ENCODE results near the gene CADPS2.
A peak's percentile ranks its signal among the peaks of the same experiment; 100 is the strongest.
"Not testable (repeated sequence)": the region's sequence is repeated elsewhere in the genome, so short reads cannot be mapped to it uniquely, and the experiment has no call there.

Gene CADPS2

DNA sequence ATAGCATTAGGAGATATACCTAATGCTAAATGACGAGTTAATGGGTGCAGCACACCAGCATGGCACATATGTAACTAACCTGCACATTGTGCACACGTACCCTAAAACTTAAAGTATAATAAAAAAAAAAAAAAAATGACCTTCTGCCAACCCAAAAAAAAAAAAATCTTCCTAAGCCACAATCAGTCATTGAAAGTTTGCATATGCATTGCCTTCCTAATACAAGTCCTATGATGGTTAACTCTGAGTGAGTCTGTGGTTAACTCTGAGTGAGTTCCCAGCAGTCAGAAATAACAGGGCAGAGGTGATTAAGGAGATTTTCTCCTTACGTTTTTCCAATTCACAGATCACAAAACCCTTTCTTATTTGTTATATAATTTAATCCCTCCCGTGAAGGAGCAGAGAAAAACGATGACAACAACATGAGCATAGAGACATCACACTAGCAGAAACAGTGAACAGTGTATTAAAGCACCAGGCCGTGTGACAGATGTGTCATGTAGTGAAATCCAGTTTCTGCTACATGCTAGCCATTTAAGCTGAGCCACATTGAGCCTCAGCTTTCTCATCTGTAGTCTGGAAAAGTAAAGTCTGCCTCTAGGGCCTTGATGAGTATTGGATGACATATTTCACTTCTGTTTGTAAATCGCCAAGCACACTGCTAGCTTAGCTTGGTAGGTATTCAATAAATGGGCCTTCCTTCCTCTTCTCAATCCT is 176.2 kb downstream of the CADPS2 start:
- no peak for DNase-seq (ENCODE audit: low read depth)

DNA sequence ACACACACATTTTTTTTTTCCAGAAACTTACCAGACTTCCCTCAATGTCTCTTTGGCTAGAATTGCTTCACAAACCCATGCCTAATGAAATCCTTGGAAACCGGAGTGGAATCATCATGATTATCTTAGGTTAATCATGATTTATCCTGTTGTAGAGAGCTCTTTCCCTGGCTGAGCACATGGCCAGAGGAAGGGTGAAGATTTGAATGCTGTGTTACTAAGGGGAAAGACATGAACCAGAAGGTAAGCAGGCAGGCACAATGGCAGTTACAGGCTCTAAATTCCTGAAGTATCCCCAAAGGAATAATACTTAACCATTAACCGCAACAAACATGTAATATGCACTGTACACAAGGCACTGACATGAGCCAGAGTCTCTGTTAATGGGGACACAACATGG is 179.4 kb downstream of the CADPS2 start:
- DNase-seq (ENCODE audit: low read depth), result no peak

DNA sequence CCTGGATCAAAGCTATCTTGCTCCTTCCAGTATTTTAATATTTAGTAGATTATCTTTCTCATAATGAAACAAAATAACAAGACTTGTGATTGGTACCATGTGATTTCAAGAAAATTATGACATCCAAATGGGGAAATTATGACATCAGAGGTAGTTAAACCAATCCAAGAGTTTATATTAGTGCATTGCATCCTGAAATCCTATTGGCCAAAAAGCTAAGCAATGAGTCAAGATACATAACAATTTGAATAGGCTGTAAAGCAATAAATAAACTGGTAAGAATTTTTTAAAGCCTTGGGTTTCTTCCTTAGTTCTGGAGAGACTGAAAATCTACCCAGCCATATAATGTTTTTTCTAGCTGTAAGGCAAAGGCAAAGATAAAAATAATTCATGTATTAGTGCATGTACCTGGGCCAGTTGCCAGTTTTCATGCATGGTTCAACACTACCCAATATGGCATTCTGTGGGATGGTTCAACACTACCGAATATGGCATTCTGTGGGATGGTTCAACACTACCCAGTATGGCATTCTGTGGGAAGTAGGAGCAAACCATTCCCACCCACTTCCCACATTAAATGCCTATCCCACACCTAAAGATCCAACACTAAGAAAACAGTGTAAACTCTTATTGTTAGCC is 183.3 kb downstream of the CADPS2 start, which contains the start of gene RNF148:
RNF148 (minus strand) TSS at position 51 of the 639 bp plus-strand sequence. CDS start 172 bp downstream, outside the sequence.
- no peak for DNase-seq (ENCODE audit: low read depth)

DNA sequence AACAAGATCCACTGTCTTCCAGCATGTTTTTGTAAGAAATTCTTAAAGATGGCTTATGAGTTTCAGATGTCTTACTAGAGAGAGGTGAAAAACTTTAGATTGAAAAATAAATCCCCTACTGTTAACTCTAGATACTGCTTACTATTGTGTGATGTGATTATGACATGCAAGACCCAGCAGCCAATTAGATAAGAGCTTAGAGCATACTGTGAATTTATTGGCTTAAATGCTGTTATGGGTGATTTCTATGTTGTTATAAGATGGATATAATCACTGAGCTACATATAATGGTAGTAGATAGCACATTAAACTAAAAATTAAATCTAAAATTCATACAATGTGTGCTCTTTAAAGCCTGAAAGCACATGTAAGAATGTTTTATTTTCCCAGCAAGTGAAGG is 187.2 kb downstream of the CADPS2 start, which contains the start of gene RNF133:
RNF133 (minus strand) TSS at position 101 of the 400 bp plus-strand sequence. CDS start 199 bp downstream, outside the sequence.
- no peak for DNase-seq (ENCODE audit: low read depth)

DNA sequence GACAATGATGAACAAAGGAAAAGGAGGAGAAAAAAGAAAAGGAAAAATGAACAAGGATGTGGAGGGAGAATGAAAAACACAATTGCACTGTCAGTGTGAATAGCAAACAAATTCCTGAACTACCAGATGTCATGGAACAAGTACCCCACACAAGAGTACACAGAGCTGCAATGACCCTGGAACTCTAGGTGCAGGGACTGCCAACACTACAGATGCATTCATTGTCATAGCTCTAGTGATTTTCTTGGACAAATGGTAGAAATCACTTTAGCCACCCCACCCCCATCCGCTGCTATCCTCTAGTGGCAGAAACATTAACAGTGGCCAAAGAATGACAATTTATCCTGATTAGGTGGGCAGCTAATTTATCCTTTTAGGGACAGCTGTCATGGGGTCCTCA is 190.4 kb downstream of the CADPS2 start:
- DNase-seq (ENCODE audit: low read depth), result no peak

DNA sequence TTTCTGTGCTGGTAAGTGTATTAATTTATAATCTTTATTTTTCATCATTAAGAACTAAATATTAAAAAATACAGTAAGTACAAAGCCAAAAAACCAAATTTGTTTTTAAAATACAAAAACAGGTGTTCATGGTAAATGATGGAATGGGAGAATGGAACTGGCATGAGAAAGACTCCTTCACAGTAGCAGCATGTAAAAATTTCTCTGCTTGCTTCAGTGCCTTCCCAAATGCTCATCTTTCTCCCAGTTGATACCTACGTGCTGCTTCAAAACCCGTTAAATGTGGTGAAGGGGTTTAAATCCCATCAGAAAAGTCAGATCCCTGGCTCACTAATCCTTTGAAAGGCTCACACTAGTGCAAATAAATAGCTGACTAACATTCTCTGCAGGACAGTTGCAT is 191.6 kb downstream of the CADPS2 start:
- DNase-seq (ENCODE audit: low read depth), result no peak

DNA sequence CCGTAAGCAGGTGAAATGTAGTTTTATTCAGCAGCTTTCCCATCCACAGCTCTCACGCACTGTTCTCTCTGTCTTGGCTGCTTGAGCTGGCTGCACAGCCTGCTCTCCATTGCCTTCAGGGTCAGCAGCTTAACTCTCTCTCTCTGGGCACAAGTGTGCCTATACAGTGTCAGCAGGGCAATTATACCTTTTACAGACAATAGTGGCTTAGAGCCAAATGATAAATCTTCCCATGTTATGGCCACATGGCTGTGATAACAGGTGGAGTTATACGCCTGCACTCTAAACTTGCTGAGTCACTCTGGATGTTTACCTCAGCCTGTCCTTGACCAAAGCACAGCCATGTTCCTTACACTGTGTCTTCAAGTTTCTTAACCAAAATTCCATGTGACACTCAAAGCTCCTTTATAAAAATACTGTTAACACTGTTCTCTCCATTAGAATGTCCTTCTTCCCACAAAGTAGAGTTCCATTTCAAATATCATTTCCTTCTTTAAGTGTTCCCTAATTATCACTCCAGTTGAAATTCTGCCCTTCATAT is 193.4 kb downstream of the CADPS2 start:
- no peak for DNase-seq (ENCODE audit: low read depth)

DNA sequence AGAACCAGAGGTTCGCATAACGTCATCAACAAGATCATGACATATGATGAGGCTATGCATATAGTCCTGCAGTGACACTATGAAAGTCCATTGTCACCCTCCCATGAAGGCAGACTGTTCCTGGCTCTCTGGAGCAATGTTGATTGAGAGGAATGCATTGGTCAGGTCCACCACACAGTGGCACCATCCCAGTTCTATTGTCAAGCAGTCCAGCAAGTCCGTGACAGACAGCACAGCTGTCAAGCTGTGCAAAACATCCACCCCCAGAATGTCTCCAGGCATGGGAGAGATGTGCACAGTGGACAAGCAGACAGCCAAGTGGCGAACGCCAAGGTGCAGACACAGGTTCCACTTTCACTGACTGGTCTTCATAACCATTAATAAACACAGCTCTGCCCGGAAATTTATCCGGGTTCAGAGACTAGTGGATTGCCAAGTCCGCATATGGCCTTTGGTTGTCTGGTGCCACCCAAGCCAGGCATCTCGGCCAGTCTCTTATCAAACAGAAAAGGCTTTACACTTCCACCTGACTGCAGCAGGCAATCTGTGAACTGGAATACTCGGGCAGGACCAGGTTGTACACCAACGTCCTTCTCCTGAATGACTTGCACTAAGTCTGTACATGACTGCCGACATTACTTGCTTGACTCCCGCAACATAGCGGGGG is 194.6 kb downstream of the CADPS2 start:
- DNase-seq (ENCODE audit: low read depth), result no peak

DNA sequence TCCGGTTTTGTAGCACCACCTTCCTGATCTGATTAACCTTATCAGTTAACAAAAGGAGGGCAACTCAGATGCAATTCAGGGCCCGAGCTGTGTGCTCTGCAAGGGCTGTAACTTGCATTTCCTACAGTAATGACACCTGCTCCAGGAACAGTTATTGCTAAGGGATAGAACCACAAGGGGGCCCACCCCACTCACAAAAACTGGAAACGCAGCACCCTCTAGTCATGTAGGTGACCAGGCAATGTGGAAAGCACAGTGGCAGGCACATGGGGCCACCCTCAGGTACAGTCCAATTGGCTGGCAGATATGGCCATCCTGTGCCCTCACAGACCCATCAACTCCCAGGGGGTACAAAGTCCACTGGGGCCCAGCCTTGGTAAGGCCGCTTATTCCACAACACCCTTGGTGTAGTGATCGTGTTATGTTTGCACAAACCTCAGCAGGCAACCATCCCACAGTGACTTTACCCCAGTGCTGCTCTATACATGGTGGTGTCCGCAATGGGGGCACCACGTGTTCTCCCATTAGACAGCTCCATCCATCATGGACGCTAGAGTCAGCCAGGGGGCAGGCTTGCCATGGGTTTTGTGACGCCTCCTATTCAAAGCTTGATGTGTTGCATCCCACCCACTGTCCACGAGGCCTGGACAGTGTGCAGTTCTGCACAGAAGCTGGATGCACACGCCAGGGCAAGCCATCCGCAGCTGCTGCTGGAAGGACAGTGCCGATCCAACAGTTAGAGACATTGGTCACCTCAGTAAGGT is 196.7 kb downstream of the CADPS2 start:
- DNase-seq (ENCODE audit: low read depth), result no peak

DNA sequence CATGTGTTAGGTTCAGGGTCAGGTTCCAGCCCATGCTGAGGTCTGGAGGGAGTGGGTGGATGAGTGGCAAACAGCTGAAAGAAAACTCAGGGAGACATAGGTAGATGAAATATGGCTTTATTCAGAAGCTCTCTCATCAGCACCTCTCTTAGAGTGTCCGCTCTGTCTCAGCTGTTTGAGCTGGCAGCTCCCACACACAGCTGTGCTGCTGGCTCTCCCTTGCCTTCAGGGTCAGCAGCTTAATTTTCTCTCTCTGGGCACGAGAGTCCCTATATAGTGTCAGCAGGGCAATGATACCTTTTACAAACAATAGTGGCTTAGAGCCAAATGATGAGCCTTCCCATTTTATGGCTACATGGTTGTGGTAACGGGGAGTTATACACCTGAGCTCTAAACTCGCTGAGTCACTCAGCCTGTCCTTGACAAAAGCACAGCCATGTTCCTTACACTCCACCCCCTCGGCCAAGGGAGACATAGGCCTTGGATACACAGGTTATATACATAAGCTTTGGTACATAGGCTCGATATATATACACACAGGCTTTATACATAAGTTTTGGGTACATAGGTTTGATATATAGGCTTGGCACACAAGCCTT is 197.8 kb downstream of the CADPS2 start:
- DNase-seq (ENCODE audit: low read depth), result no peak

DNA sequence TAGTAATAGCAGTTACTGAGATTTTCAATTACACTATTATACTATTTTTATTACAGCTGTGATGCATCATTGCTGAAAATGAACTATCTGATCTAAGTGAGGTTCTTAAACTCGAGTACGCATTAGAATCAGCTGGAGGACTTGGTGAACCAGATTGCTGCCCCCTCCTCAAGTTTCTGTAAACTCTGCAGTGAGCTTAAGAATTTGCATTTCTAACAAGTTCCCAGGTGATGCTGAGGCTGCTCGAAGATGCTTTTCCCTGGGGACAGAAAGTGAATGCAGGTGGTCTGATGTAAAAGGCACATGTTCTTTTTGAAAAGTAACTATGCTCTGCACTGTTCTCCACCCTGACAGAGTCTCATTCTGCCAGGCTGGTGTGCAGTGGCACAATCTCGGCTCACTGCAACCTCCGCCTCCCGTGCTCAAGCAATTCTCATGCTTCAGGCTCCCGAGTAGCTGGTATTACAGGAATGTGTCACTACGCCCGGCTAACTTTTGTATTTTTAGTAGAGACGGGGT is 199.8 kb downstream of the CADPS2 start:
- no peak for DNase-seq (ENCODE audit: low read depth)

DNA sequence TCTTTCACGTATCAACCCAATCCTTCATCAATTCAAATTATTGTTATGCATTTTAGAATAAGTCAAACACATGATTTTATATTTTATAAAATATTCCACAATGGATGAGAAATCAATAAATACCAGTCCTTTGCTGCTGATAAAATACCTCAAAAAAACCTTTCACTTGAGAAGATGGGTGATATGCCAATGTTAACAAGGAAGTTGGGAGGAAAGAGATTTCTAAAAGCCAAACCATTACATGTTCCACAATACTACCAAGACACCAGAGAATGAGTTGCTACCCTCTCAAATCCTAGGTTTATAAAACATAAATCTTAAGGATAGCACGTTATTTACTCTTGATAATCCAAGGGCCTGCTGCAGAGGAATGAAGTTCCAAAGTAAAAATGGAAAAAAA is 201.8 kb downstream of the CADPS2 start:
- no peak for DNase-seq (ENCODE audit: low read depth)

DNA sequence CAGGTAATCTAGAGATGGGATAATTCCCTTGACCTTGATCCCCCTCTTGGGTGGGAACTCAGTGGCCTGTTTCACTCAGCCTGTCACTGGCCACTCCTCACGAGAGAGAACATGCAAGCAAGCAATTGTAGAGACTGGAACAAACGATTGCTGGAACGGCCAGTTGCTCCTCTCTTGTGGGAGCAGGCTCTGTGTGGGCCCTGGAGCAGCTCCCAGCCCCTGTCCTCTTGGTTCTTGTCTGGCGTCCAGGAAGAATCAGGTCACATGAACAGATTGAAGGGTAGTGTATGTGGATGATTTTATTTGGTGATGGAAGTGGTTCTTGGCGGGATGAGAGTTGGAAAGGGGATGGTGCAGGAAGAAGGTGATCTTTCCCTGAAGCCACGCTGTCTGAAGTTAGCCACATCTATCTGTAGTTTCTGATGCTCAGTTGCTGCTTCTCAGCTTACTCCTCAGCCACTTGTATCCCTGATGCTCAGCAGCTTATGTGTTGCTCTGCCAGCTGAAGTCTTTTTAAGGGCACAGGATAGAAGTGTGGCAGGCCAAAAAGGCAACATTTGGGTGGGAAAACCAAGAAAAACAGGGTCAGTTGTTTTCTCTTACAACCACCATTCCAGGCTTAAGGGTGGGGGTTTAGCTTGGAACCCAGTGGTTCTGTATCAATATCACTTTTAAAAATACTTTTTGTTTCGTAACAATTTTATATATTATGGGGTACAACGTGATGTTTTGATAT is 203.3 kb downstream of the CADPS2 start:
- DNase-seq (ENCODE audit: low read depth), result no peak

DNA sequence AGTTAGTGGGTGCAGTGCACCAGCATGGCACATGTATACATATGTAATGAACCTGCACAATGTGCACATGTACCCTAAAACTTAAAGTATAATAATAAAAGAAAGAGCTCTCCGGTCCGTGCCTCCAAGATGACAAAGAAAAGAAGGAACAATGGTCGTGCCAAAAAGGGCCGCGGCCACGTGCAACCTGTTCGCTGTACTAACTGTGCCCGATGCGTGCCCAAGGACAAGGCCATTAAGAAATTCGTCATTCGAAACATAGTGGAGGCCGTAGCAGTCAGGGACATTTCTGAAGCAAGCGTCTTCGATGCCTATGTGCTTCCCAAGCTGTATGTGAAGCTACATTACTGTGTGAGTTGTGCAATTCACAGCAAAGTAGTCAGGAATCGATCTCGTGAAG is 205.1 kb downstream of the CADPS2 start:
- not testable (repeated sequence) for DNase-seq (ENCODE audit: low read depth)

DNA sequence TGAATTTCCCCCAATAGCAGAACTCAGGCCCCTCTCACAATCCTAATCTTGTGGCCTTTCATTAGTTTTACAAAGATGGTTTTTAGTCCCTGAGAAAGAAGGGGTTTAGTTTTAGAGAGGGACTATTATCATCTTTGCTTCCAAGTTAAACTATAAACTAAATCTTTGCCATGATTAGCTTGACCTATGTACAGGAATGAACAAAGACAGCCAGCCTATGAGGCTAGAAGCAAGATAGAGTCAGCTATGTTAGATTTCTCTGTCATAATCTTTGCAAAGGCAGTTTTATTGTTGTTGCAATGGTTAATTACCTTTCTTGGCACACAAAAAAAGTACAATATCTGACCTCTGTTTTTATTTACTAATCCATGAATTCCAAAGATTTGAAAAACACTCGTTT is 206.4 kb downstream of the CADPS2 start:
- no peak for DNase-seq (ENCODE audit: low read depth)

DNA sequence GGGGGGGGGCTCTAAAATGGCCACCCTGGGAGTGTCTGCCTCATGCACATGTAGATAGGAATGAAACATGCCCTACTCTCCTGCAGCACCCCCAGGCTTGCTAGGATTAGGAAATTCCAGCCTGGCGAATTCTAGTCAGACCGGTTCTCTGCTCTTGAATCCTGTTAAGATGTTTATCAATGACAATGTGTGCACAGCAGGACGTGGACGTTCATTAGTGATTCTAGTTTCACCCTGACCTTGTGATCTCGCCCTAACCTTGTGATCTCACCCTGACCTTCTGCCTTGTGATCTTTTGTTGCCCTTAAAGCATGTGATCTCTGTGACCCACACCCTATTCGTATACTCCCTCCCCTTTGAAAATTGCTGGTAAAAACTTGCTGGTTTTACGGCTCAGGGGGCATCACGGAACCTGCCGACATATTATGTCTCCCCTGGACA is 207.0 kb downstream of the CADPS2 start:
- not testable (repeated sequence) for DNase-seq (ENCODE audit: low read depth)

DNA sequence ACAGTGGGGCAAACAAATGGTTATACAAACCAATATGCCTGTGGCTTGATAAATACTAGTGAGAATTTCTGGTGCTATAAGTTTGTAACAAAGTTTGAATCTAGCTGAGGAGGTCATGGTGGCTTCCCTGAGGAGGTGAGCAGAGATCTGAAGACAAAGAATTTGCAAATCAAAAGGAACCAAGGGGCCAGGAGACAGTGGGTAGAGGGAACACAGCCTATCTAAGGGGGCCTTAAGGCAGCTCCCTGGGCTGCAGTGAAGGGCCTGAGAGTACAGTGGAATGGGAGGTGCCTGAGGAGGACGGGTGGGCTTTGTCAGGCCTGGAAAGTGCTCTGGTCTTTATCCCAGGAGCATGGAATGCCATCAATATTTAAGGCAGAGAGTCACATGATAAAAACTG is 209.1 kb downstream of the CADPS2 start:
- no peak for DNase-seq (ENCODE audit: low read depth)

DNA sequence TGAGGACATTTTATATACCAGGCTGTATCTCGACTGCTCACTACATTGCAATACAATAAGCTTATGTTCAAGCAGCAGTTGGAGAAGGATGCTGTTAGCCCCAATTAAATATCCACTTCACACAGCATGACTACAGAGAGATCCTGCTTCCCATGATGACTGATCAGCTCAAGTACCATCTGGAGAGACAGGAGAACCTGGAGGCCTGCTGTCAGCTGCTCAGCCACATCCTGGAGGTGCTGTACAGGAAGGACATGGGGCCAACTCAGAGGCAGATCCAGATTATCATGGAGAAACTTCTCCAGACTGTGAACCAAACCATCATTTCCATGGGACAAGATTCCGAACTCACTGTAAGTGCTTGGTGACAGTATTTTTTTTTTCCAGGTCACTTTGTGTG is 209.8 kb downstream of the CADPS2 start:
- no peak for DNase-seq (ENCODE audit: low read depth)

DNA sequence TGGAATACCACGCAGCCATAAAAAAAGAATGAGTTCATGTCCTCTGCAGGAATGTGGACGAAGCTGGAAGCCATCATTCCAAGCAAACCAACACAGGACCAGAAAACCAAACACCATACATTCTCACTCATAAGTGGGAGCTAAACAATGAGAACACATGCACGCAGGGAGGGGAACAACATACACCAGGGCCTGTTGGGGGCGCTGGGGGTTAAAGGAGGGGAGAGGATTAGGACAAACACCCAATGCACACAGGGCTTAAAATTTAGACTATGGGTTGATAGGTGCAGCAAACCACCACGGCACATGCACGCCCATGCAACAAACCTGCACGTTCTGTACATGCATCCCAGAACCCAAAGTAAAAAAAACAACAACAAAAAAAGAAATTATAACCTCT is 210.6 kb downstream of the CADPS2 start:
- DNase-seq (ENCODE audit: low read depth), result no peak

DNA sequence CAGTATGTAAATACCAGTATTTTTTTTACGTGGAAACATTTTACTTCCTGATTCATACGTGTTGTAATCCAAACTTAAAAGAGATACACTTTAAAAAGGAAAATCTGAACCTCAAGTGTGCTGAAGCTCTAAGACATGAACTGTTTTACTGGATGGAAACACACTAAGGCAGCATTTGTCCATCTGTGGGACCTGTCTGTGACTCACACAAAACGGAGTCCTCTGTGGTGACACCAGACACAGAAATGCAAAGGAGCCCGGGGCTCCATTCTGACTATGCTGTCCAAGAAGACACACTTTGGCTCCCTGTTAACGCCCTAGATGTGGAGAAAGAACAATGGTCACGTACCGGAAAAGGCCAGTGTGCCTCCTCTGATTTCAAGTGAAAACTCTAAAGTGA is 211.2 kb downstream of the CADPS2 start:
- peak; percentile 11 for DNase-seq (ENCODE audit: low read depth)

DNA sequence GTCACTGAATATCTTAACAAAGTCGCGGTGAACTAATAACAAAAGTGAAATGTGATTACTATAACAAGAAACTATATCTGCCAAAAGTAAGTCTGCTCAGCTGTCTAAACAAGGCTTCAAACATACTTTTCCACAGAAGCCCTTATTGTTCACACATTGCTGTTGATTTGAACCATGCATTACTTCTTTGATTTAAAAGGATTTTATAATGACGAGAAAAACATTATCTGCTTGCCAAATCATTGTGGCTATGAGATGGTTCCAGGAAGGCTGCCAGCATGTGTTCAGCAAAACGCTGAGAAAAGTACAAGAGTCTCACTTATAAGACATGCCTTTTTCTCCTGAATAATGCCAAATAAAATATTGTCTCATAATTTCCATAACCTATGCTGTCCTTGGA is 211.8 kb downstream of the CADPS2 start:
- DNase-seq (ENCODE audit: low read depth), result peak; percentile 40

All from GM04504 (cell line).